Motor neuron (in vitro differentiated cells): Measurements from ENCODE around the gene MAP3K3. TPM values are rescaled to one million over a fixed set of nuclear protein-coding genes. Genes with fewer than 3 reads are reported as not detected.

Experiments used
- ATAC-seq, 8 experiments: fragments of 200-7000 bp; cut with Tn5 transposase; replicated peaks in 6 of 8; 2 replicates each; pipeline ENCODE4 v1.8.0; 2021; ENCODE audit warnings: mild to moderate bottlenecking in 8 of 8, moderate library complexity in 8 of 8
- H3K27ac ChIP-seq, 2 donors: fragments of 250-450 bp; sonication (Bioruptor Pico); 2 replicates each; pipeline ENCODE4 v1.9.0; 2021; ENCODE audit warnings: antibody characterized with exemption in 2 of 2, mild to moderate bottlenecking in 2 of 2, moderate library complexity in 1 of 2
- H3K4me1 ChIP-seq, 2 donors: fragments of 250-450 bp; sonication (Bioruptor Pico); replicated peaks in 1 of 2; 2 replicates each; pipeline ENCODE4 v1.6.1; 2021; ENCODE audit warnings: antibody characterized with exemption in 2 of 2, mild to moderate bottlenecking in 2 of 2, moderate library complexity in 1 of 2
- H3K4me3 ChIP-seq, 5 donors: fragments of 250-450 bp; sonication (Bioruptor Pico); 2 replicates each; pipeline ENCODE4 v1.9.0; 2021; ENCODE audit warnings: antibody characterized with exemption in 5 of 5, mild to moderate bottlenecking in 5 of 5, moderate library complexity in 4 of 5
- WGBS, 10 experiments: fragments of 450-650 bp; shearing (Covaris generic); methylation state at CpG; one replicate each; pipeline ENCODE4 v1.0.0; 2022; 5-methylcytosine and 5-hydroxymethylcytosine counted together
- in situ Hi-C, 9 experiments: fragments of 400-800 bp; cut with MboI; loops; one replicate each; pipeline ENCODE4 v1.15.0; 2021; ENCODE audit warnings: low sequenced_read_pairs in 9 of 9, low pct_unique_long_range_greater_than_20kb in 2 of 9; ENCODE audit not compliant: unreplicated experiment in 9 of 9
- total RNA-seq, 8 experiments: library from RNA; unstranded; fragments of 300-600 nt; gene quantifications; 2 replicates each; pipeline versions ENCODE4 v1.2.3 to v1.2.4, GENCODE V29; 2022

MAP3K3 gene
- total RNA-seq, 8 experiments from 2014 or later = 11.0 to 25.4 (median 15.1) TPM

DNA sequence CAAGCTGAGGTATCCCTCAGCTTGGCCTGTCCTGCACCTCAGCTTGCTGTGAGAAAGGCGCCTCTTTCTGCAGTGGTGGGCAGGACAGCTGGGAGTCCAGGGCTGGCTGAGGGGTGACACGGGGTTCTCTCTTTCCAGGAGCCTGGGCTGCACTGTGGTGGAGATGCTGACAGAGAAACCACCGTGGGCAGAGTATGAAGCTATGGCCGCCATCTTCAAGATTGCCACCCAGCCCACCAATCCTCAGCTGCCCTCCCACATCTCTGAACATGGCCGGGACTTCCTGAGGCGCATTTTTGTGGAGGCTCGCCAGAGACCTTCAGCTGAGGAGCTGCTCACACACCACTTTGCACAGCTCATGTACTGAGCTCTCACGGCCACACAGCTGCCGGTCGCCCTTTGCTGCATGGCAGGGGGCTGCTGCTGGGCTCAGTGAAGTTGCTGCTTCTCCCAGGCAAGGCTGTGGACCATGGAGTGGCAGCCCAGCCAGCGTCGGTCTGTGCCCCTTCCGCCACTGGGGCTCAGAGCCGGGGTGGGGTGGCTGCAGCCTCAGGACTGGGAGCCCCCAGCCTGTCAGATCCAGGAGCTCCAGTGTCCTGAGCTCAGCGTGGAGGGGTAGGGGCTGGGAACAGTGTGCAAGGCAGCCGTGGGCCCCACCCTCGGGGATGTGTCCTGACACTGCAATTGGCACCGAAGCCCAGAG, 71.3 kb downstream of the MAP3K3 start:
- 86 to 100% (median 100%) methylated on average over 1 to 6 of the region's 18 CpGs; no CpG with 5 or more reads in 4 of the 10 experiments for WGBS, 10 experiments
- in situ Hi-C loops = no loop called here
- no peak for ATAC-seq
- Histone ChIP-seq H3K4me3 (no peak overlapping the region), H3K27ac (no peak overlapping the region), H3K4me1 (peaks cover 2 to 19% of the 10 kb centered on the region in 2 donors)

DNA sequence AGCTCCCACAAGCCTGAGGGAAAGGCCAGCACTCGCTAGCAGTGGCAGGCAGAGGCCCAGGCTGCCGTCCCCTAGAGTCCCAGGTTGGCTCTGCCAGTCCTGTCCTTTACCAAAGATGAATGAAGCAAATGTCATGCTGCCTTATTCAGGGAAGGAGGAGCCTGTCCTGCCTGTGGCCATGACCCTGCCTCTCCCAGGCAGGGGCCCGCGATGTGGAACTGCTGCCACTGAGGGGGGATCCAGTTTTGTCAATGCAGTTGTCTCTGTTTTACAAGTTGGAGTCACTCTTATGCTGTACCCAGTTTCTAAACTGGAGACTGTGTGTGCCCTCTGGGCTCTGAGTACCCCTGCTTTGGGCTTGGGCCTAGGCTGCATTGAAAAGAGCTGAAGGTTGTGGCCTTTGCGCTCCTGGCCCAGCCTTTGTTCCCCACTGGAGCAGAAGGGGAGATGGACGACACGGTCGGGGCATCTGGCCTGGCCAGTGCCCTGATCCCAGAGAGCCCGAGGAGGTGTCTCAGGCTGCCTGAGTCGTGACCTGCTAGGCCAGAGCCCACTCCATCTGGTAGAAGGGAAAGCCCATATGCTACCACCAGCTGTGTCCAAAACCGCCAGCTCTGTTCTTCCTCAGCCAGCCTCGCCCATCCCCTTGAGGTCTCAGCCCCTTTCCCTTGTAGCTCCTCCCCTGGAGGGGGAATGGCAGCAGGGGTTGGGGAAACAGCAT, 72.2 kb downstream of the MAP3K3 start:
- in situ Hi-C loops = no loop called here
- Histone ChIP-seq H3K27ac (peak overlapping the region in 1 of 2 donors; percentile 49), H3K4me3 (no peak overlapping the region), H3K4me1 (peaks cover 2 to 25% of the 10 kb centered on the region in 2 donors)
- WGBS, 10 experiments = 75 to 100% (median 93%) methylated on average over 2 to 7 of the region's 12 CpGs; no CpG with 5 or more reads in 7 of the 10 experiments
- peak in 2 of 8 experiments; percentile 8 to 31 for ATAC-seq

DNA sequence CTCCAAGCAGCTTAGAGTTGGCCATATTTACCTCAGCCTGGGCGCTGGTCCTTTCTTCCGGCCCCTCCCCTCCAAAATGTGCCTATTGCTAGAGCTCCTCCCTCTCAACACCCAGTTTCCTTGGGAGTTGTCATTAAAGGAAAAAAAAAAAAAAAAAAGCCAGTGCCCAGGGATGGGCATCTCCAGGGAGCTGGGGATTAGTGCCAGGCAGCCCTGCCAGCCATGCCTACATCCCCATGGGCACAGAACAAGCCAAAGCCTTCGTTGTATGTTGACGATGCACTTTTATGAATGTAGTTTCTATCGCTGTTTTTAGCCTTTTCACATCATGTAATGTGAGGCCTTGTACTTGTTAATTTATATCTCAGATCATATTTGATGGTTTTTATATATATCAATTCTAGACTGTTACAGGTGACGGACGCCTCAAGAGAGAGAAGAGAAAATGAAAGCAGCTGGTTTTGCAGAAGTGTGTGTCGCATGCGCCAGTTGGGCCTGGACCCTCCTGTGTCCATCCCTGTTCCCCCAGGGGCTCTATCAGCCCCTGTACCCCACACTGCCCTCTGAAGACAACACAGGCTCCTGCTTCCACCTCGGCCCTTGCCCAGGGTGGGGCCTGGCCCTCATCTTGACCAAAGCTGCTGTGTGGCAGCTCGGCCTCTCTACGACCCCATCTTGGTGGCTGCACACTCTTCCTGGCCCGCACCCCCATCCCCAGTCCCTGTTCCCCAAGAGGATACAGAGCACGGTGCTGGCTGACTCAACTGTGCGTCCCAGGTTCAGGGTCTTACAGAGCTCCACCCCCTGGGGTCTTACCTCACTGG, 72.9 kb downstream of the MAP3K3 start:
- ATAC-seq = no peak
- Histone ChIP-seq H3K27ac (no peak overlapping the region), H3K4me3 (no peak overlapping the region), H3K4me1 (peaks cover 2 to 25% of the 10 kb centered on the region in 2 donors)
- in situ Hi-C loops = no loop called here
- 33 to 100% (median 82%) methylated on average over 1 to 6 of the region's 15 CpGs; no CpG with 5 or more reads in 1 of the 10 experiments for WGBS, 10 experiments

DNA sequence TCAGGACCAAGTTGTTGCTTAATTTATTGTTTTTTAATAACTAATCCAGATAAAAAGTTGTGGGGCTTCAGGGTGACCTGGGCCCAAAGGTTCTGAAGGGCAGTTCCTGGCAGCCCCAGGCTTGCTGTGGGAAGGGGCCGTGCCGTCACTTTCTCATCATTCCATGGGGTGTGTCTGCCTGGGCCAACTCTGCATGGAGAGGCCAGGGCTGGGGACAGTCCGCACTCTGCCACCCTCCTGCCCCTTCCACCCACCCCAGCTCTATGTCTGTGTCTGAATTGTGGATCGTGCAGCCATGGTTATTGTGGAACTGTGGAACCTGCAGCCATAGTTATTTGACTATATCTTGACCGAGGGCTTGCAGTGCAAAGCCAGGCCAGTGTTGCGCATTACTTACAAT, 73.7 kb downstream of the MAP3K3 start:
- no peak overlapping the region for H3K4me3 ChIP-seq
- 83 to 100% (median 95%) methylated on average over 1 to 5 of the region's 6 CpGs; no CpG with 5 or more reads in 5 of the 10 experiments for WGBS, 10 experiments

DNA sequence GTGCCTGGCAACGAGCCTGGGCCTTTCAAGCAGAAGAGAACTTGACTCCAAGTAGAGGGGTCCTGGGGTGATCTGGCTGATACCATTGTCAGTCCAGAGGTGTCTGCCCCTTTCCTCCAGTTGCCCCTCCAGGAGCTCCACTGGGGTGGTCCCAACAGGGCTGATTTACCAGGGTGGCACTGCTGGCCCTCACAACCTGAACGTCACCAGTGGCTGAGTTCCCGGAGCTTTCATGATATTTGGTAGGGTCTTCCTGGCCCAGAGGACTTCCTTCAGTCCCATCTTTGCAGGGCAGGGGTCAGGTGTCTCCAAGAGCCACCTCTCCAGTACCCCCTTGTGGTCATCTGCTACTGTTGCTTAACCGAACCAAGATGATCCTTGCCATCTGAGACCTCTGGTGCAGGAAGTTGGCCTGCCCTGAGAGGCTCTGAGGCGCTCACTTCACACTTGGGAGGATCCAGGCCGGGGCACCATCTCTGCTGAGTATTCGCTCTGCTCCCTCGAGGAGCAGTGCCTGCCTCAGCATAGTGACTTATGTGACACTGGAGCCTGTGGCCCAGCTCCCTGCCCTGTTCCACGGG, 74.3 kb downstream of the MAP3K3 start:
- peak in 3 of 8 experiments; percentile 6 to 15 (median 9) for ATAC-seq
- H3K4me3 ChIP-seq = no peak overlapping the region
- H3K4me1 ChIP-seq = peaks cover 11 to 38% of the 10 kb centered on the region in 2 donors
- H3K27ac ChIP-seq = no peak overlapping the region
- WGBS, 10 experiments = 54 to 100% (median 89%) methylated on average over 1 to 4 of the region's 9 CpGs; no CpG with 5 or more reads in 6 of the 10 experiments
- in situ Hi-C loops = no loop called here

More for the DNA sequence above, 73.7 kb downstream of the MAP3K3 start:
- no peak for ATAC-seq
- in situ Hi-C loops = no loop called here
- Histone ChIP-seq H3K27ac (no peak overlapping the region), H3K4me1 (peaks cover 5 to 33% of the 10 kb centered on the region in 2 donors)

DNA sequence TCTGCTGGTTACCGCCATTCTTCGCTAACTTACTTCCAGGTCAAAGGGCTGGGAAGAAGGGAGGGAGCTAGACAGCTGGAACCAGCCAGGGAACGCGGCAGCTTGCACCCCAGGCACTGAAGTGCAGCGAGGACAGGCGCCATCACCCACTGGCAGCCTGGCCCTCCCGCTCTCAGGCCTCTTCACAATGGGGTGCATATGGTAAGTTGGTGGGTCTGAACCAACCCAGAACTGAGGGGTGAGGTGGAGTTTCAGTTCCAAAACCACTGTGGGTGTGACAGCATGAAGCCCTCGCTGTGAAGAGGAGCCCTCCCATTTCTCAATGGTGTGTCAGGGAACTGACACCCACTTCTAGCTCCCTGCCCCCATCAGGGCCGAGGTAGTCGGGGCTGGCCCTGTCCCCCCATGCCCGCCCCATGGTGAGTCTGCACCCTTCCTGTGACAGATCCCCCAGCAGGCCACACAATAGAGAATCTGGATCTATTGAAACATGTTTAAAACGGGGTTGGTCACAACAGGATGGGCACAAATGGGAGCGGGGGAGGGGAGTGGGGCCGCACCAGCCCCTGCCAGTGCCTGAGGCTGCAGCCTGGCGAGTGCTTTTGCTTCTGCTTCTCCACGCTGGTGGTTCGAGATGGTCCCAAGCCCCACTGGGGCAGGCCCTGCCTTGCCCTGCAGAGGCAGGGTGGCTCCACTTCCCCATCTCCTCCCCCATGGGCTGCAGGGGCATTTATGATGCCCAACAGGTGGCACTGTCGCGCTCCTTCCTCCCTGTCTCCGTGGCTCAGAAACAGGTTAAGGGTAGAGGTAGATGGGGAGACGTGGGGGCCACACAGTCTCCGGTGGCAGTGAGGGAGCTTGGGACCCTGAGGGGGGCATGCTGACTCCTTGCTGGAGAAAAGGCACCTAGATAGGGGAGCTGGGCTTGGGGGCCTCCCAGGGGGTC, 75.4 kb downstream of the MAP3K3 start:
- in situ Hi-C loops = no loop called here
- 80 to 100% (median 100%) methylated on average over 1 to 10 of the region's 22 CpGs; no CpG with 5 or more reads in 5 of the 10 experiments for WGBS, 10 experiments
- Histone ChIP-seq H3K4me3 (no peak overlapping the region), H3K27ac (no peak overlapping the region), H3K4me1 (peaks cover 20 to 43% of the 10 kb centered on the region in 2 donors)
- ATAC-seq = peak in 3 of 8 experiments; percentile 2 to 8 (median 3)

DNA sequence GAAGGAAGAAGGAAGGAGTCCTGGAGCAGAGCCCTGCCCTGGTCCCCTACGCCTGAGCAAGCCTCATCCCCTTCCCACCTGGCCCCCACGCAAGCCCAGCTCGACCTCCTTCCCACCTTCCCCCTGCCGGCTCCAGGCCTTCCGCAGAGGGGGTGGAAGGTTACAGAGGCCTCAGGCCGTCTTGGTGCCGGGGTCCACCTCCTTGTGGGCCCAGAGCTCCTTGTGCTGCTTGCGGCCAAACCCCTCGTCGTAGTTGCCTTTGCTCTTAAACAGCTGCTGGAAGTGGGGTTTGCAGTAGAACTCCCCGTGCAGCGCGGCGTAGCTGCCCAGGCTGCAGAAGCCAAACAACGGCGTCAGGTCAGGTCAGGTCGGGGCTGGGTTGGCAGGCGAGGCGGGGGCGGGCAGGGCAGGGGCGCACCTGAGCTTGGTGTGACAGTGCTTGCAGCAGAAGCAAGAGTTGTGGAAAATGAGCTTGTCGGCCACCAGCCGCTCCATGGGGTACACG, 76.2 kb downstream of the MAP3K3 start:
- H3K4me1 ChIP-seq = peaks cover 20 to 43% of the 10 kb centered on the region in 2 donors
- in situ Hi-C loops = no loop called here
- H3K4me3 ChIP-seq = peak overlapping the region; percentile 55 to 97 (median 77)
- WGBS, 10 experiments = 87% methylated on average over 4 of the region's 24 CpGs; no CpG with 5 or more reads in 9 of the 10 experiments
- no peak overlapping the region for H3K27ac ChIP-seq
- no peak for ATAC-seq

DNA sequence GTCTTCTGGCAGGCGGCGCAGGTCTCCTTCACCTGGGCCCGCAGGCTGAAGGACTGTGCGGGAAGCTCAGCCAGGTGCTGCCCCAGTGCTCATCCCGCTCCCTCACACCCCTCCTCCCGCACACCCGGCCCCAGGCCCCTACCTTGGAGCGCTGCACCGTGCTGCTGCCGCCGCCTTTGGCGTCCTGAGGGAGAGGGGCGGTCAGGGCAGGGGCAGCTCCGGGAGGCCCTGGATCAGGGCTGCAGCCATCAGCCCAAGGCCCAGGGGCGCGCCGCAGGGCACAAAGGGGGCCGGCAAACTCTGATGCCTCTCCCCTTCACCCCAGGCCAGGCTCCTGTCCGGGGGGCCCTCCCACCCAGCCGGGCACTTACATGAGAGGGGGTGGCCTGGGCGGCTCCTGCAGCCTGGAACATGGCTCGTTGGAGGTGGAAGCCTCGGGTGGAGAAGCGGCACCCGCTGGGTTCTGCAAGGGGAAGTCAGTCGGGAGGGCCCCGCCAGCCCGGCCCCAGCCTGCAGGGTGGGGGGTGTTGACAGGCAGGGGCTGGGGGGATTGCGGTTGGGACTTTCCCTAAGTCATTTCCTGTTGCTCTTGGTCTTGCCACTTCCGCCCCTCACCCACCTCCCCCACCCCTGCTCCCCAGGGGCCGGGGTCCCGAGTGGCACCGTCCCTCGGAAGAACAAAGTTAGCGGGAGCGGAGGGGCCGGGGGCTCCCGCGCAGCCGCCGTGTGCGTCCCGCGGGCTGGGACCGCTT, 76.8 kb downstream of the MAP3K3 start:
- Histone ChIP-seq H3K4me1 (peaks cover 20 to 43% of the 10 kb centered on the region in 2 donors), H3K4me3 (peak overlapping the region; percentile 55 to 97 (median 77)), H3K27ac (peak overlapping the region; percentile 89 to 92)
- in situ Hi-C loops = no loop called here
- WGBS, 10 experiments = no CpG with 5 or more reads among the region's 45 CpGs
- peak in 6 of 8 experiments; percentile 13 to 32 (median 17) for ATAC-seq

DNA sequence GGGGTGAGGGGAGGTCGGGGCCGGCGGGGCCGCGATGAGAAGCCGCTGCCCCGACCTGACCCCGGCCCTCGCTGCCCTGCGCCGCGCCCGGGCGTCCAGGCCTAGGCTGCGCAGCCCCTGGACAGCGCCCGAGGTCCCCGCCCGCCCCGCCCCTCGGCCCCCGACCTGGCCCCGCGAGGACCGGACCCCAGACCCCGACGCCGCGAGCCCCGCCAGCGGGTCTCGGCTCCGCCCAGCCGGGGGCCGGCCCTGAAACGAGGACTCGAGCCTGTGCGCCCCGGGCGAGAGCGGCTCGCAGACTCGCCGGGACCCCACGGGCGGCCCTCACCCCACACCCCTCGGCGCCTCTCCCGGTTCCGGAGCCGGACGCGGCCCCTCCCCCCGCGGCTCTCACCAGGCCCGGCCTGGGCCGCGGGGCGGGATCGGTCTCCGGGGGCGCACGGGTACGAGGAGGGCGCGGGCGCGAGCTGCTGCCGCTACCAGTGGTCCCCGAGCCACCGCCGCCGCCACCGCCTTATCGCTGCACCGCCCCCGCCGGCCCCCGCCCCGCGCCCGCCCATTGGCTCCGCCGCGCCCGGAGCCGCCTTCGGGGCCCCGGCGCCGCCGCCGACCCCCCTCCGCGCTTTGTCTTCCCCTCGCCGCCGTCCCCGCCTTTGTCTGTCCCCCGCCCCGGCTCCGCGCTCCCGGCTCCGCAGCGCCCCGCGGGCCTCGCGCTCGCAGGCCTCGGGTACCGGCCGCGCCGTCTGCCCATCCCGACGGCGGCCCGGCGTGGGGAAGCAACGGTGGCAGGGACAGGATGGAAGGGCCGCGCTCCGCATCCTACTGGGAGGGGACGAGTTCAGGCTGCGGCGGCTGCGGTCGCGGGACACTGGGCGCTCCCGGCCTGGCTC, 77.7 kb downstream of the MAP3K3 start, which contains the start of gene LIMD2:
LIMD2 (minus strand) TSS at position 488 of the 890 bp plus-strand sequence. CDS start 827 bp downstream, outside the sequence.
- peak within 1 kb of the TSS; percentile 89 to 92 for H3K27ac ChIP-seq
- in situ Hi-C loops = no loop called here
- no CpG with 5 or more reads among the region's 133 CpGs for WGBS, 10 experiments
- H3K4me1 ChIP-seq = peaks cover 18 to 37% of the 10 kb centered on the region in 2 donors
- ATAC-seq = peak; percentile 20 to 68 (median 44)
- peak within 1 kb of the TSS; percentile 55 to 97 (median 77) for H3K4me3 ChIP-seq
